Measurements from ENCODE around the gene PTBP3.

PTBP3 gene

DNA sequence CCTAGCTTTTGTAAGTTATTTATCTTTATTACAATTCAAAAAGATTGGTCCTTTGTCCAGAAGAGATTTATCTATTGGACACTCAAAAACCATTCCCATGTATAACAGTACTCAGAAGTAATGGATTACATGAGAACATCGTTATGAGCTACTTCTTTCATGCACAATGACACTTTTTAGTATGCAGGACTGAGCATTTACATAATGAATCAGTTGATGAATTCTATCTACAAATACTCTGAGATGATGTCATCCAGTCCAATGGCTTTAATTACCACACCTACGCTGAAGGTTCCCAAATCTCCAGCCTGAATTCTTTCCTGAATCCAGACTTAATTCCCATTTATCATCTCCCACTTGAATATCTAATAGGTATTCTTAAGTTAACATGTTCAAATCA, 75.3 kb downstream of the PTBP3 start:
- Histone ChIP-seq H3K9ac (ENCODE audit: low read depth, low read length) (no peak overlapping the region), H3K4me1 (ENCODE audit: insufficient read depth, low read length) (no peaks in the 10 kb centered on the region), H3K36me3 (ENCODE audit: insufficient read depth, low read length) (peaks cover 2% of the 10 kb centered on the region; the same call in 1 of the 2 replicates), H3K9me3 (ENCODE audit: control insufficient read depth, insufficient read depth, low read length) (no peaks in the 10 kb centered on the region)

DNA sequence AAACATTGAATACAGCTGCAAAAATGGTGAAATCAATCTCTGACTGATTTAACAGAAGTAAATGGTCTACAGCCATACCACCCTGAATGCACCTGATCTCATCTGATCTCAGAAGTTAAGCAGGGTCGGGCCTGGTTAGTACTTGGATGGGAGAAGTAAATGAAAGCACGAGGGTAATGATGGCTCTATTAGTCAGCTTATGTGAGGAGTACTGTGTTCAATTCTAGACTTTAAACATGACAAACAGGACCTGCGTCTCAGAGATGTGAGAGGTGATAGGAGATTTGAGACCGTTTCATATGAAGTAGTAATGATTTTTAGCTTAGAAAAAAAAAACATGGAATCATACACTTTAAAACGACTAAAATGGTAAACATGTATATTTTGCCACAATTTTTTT, 81.2 kb downstream of the PTBP3 start:
- no peaks in the 10 kb centered on the region for H3K9me3 ChIP-seq (ENCODE audit: control insufficient read depth, insufficient read depth, low read length)
- no peak overlapping the region for H3K9ac ChIP-seq (ENCODE audit: low read depth, low read length)
- H3K4me1 ChIP-seq (ENCODE audit: insufficient read depth, low read length): no peaks in the 10 kb centered on the region
- peaks cover 4% of the 10 kb centered on the region; the same call in 1 of the 2 replicates for H3K36me3 ChIP-seq (ENCODE audit: insufficient read depth, low read length)

DNA sequence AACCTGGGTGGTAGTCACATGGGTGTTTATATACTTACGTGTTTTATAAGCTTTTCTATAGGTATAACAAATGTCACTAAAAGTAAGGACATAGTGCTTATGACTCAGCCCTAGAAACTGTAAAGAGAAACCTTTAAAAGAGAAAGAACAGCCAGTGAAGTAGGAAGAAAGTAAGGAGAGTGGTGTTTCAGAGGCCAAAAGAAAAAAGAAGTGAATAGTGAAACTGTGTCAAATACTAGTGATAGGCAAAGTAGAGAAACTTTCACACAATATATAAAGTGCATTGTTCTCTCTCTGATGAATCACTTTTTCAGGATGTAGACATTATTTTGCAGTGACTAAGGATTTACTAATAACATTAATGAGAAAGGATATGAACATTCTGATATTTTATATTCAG, 84.1 kb downstream of the PTBP3 start:
- Histone ChIP-seq H3K9me3 (ENCODE audit: control insufficient read depth, insufficient read depth, low read length) (no peaks in the 10 kb centered on the region), H3K9ac (ENCODE audit: low read depth, low read length) (no peak overlapping the region), H3K4me1 (ENCODE audit: insufficient read depth, low read length) (no peaks in the 10 kb centered on the region), H3K36me3 (ENCODE audit: insufficient read depth, low read length) (peaks cover 4% of the 10 kb centered on the region; the same call in 1 of the 2 replicates)

DNA sequence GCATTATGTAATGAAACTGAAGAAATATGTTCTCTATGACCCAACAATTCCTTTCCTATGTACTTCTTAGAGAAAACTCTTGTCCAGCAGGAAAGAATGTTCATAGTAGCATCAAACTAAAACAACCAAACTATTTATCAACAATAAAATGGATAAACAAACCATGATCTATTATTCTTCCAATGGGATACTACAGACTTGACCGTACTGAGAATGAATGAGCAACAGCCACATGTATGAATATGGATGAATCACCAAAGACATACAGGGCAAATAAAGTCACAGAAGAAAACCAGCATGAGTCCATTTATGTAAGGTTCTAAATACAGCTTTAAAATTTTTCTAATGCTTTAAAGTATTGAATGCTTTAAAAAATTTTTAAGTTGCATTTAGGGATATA, 84.7 kb downstream of the PTBP3 start:
- Histone ChIP-seq H3K36me3 (ENCODE audit: insufficient read depth, low read length) (peaks cover 4% of the 10 kb centered on the region; the same call in 1 of the 2 replicates), H3K9ac (ENCODE audit: low read depth, low read length) (no peak overlapping the region), H3K9me3 (ENCODE audit: control insufficient read depth, insufficient read depth, low read length) (no peaks in the 10 kb centered on the region), H3K4me1 (ENCODE audit: insufficient read depth, low read length) (no peaks in the 10 kb centered on the region)

DNA sequence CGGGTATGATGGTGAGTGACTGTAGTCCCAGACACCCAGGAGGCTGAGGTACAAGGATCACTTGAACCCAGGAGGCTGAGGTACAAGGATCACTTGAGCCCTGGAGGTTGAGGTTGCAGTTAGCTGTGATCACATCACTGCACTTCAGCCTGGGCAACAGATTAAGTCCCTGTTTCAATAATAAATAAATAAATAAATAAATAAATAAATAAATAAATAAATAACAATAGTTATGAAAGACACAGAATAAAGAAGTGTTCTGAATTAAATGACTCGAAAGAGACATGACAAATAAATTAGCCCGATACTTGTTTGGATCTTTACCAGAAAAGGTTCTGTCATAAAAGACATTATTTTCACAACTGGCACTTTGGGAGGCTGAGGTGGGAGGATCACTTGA, 86.3 kb downstream of the PTBP3 start:
- no peaks in the 10 kb centered on the region for H3K36me3 ChIP-seq (ENCODE audit: insufficient read depth, low read length)
- no peaks in the 10 kb centered on the region for H3K4me1 ChIP-seq (ENCODE audit: insufficient read depth, low read length)
- H3K9ac ChIP-seq (ENCODE audit: low read depth, low read length): no peak overlapping the region
- H3K9me3 ChIP-seq (ENCODE audit: control insufficient read depth, insufficient read depth, low read length): no peaks in the 10 kb centered on the region

DNA sequence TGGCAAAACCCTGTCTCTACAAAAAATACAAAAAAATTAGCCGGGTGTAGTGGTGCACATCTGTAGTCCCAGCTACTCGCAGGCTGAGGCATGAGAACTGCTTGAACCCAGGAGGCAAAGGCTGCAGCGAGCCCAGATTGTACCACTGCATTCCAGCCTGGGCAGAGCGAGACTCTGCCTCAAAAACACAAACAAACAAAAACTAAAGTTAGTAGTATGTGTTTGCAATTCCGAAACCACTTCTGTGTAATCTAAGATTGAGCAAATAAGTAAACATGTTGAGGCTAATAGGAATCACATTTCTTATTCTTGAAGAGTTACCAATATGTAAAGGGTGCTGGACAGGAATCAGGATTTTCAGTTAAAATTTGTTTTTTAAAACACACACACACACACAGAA, 88.3 kb downstream of the PTBP3 start:
- Histone ChIP-seq H3K36me3 (ENCODE audit: insufficient read depth, low read length) (no peaks in the 10 kb centered on the region), H3K9me3 (ENCODE audit: control insufficient read depth, insufficient read depth, low read length) (no peaks in the 10 kb centered on the region), H3K9ac (ENCODE audit: low read depth, low read length) (no peak overlapping the region), H3K4me1 (ENCODE audit: insufficient read depth, low read length) (no peaks in the 10 kb centered on the region)

DNA sequence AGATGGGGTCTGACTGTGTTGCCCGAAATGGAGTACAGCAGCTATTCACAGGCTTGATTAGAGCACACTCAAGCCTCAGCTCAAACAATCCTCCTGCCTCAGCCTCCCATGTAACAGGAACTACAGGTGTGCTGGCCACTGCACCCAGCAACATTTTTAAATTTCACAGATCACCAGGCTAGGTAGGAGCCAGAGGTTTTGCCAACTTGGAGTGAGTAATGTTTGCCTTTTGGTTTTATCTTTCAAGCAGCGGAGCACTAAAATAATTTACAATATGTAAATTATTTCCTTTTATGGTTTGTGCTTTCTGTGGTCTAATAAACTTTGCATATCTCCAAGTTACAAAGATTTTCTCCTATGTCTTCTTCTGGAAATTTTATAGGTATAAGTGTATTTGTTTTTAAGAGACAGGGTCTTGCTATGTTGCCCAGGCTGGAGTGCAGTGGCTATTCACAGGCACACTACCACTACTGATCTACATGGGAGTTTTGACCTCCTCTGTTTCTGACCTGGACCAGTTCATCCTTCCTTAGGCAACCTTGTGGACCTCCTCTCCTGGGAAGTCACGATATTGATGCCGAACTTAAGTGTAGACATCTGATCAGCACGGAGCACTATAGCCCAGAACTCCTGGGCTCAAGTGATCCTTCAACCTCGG, 91.1 kb downstream of the PTBP3 start:
- Histone ChIP-seq H3K4me1 (ENCODE audit: insufficient read depth, low read length) (0 out of 2 replicates have a peak, but pooled peaks cover 3% of the 10 kb centered on the region), H3K9ac (ENCODE audit: low read depth, low read length) (no peak overlapping the region), H3K9me3 (ENCODE audit: control insufficient read depth, insufficient read depth, low read length) (no peaks in the 10 kb centered on the region), H3K36me3 (ENCODE audit: insufficient read depth, low read length) (no peaks in the 10 kb centered on the region)

DNA sequence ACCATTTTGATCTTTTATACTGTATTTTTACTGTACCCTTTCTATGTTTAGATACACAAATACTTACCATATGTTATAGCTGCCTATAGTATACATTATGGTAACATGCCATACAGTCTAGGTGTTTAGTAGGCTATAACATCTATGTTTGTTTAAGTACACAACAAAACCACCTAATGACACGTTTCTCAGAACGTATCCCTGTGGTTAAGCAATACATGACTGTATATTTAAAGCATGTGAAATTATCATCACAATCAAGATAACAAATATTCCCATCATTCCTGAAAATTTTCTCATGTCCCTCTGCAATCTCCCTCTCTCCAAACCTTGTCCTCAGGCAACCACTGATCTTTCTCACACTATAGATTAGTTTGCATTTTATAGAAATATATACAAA, 91.9 kb downstream of the PTBP3 start:
- H3K9ac ChIP-seq (ENCODE audit: low read depth, low read length): no peak overlapping the region
- H3K9me3 ChIP-seq (ENCODE audit: control insufficient read depth, insufficient read depth, low read length): no peaks in the 10 kb centered on the region
- 0 out of 2 replicates have a peak, but pooled peaks cover 3% of the 10 kb centered on the region for H3K4me1 ChIP-seq (ENCODE audit: insufficient read depth, low read length)
- no peaks in the 10 kb centered on the region for H3K36me3 ChIP-seq (ENCODE audit: insufficient read depth, low read length)

DNA sequence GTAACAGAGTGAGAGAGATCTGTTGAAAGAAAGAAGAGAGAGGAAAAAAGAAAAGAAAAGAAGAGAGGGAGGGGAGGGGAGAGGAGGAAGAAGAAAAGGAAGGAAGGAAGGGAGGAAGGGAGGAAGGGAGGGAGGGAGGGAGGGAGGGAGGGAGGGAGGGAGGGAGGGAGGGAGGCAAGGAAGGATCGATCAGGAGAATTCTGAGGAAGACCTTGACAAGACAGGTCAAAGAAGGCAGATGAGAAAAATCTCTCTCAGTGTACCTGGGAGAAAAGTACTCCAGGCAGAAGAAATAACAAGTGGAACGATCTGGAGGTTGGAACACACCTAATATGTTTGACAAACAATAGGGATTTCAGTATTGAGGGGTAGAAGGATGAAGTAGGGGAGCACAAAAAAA, 93.7 kb downstream of the PTBP3 start:
- Histone ChIP-seq H3K9ac (ENCODE audit: low read depth, low read length) (no peak overlapping the region), H3K9me3 (ENCODE audit: control insufficient read depth, insufficient read depth, low read length) (no peaks in the 10 kb centered on the region), H3K36me3 (ENCODE audit: insufficient read depth, low read length) (no peaks in the 10 kb centered on the region), H3K4me1 (ENCODE audit: insufficient read depth, low read length) (0 out of 2 replicates have a peak, but pooled peaks cover 3% of the 10 kb centered on the region)

DNA sequence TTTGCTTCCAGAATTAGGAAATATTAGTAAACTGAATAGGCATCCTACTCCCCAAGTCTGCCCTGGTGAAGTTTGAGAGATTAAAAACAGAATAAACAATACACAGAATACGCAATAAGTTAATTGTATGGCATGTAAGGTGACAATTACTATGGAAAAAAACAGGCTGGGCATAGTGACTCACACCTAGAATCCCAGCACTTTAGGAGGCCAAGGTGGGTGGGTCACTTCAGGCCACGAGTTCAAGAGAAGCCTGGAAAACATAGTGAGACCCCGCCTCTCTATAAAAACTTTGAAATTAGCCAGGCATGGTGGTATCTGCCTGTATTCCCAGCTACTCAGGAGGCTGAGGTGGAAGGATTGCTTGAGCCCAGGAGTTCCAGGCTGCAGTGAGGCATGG, 94.1 kb downstream of the PTBP3 start:
- Histone ChIP-seq H3K36me3 (ENCODE audit: insufficient read depth, low read length) (no peaks in the 10 kb centered on the region), H3K9me3 (ENCODE audit: control insufficient read depth, insufficient read depth, low read length) (no peaks in the 10 kb centered on the region), H3K9ac (ENCODE audit: low read depth, low read length) (no peak overlapping the region), H3K4me1 (ENCODE audit: insufficient read depth, low read length) (0 out of 2 replicates have a peak, but pooled peaks cover 3% of the 10 kb centered on the region)

DNA sequence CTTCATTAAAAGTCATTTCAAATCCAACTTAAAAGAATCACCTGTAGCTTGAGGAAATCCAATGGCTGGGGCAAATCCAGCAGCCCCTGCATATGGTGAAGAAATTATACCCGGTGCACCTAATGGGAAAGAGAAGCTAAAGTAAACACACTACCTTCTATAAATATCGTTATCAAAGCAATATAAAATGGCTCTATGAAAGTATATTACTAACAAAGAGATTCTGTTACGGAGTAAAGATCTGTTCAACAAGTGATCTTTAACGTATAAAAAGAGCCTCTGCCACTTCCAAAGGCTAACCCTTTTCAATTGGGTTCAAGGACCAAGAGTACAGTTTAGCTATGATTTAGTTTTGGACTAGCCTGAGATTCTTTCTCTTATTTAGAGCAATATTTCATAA, 98.6 kb downstream of the PTBP3 start:
- H3K9me3 ChIP-seq (ENCODE audit: control insufficient read depth, insufficient read depth, low read length): no peaks in the 10 kb centered on the region; the same call in 1 of the 2 replicates
- no peak overlapping the region for H3K9ac ChIP-seq (ENCODE audit: low read depth, low read length)
- H3K4me1 ChIP-seq (ENCODE audit: insufficient read depth, low read length): 0 out of 2 replicates have a peak, but pooled peaks cover under 1% of the 10 kb centered on the region
- H3K36me3 ChIP-seq (ENCODE audit: insufficient read depth, low read length): no peaks in the 10 kb centered on the region

DNA sequence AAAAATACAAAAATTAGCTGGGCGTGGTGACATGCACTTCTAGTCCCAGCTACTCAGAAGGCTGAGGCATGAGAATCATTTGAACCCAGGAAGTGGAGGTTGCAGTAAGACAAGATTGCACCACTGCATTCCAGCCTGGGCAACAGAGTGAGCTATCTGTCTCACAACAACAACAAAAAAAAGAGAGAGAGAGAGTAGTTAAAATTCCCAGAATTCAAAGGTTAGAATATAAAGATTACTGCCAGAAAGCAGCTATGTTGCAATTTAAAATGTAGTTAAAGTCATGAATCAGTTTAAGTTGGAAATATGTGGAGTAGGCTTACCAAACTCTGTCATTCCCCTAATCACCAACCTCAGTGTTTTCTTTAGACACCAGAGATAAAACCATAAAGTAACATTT, 99.7 kb downstream of the PTBP3 start:
- no peaks in the 10 kb centered on the region for H3K36me3 ChIP-seq (ENCODE audit: insufficient read depth, low read length)
- no peaks in the 10 kb centered on the region; the same call in 1 of the 2 replicates for H3K9me3 ChIP-seq (ENCODE audit: control insufficient read depth, insufficient read depth, low read length)
- no peak overlapping the region for H3K9ac ChIP-seq (ENCODE audit: low read depth, low read length)
- H3K4me1 ChIP-seq (ENCODE audit: insufficient read depth, low read length): no peaks in the 10 kb centered on the region

DNA sequence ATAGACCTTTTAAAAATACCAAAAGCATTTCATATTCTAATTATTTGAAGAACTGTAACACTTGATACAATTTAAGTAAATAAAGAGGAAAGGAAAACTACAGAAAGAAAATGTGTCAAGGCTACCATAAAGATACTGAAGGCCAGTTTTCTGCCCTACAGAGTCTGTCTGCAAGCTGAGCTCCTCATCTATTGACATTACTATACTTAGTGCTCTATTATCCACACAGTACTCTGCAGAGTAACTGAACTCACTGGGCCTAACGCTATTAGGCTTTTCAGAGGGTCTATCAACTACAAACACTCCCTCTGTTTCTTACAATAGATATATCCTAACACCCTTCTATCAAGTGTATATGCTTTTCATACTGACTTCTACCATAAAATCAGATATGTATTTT, 101.2 kb downstream of the PTBP3 start:
- no peaks in the 10 kb centered on the region; the same call in 1 of the 2 replicates for H3K9me3 ChIP-seq (ENCODE audit: control insufficient read depth, insufficient read depth, low read length)
- no peaks in the 10 kb centered on the region for H3K4me1 ChIP-seq (ENCODE audit: insufficient read depth, low read length)
- H3K36me3 ChIP-seq (ENCODE audit: insufficient read depth, low read length): no peaks in the 10 kb centered on the region; the same call in 1 of the 2 replicates
- H3K9ac ChIP-seq (ENCODE audit: low read depth, low read length): no peak overlapping the region

DNA sequence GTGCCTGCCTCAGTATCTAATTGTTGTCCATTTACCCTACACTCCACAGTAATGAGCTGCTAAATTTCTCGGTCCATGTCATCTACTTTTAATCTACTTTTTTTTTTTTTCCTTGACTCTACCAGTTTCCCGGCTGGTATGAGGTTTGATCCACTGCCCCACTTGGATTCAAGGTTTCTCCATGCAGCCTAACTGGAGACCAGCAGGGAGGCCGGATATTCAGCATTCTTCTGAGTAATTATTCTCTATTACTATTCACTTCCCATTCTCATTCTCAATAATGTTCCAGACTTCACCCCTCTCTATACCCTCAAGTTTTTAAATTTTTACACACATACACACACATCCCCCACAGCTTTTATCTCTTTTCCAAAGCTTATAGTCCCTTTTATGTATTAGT, 107.3 kb downstream of the PTBP3 start:
- no peak overlapping the region for H3K9ac ChIP-seq (ENCODE audit: low read depth, low read length)
- H3K4me1 ChIP-seq (ENCODE audit: insufficient read depth, low read length): no peaks in the 10 kb centered on the region
- H3K9me3 ChIP-seq (ENCODE audit: control insufficient read depth, insufficient read depth, low read length): no peaks in the 10 kb centered on the region; the same call in 1 of the 2 replicates
- H3K36me3 ChIP-seq (ENCODE audit: insufficient read depth, low read length): peaks cover 7% of the 10 kb centered on the region

DNA sequence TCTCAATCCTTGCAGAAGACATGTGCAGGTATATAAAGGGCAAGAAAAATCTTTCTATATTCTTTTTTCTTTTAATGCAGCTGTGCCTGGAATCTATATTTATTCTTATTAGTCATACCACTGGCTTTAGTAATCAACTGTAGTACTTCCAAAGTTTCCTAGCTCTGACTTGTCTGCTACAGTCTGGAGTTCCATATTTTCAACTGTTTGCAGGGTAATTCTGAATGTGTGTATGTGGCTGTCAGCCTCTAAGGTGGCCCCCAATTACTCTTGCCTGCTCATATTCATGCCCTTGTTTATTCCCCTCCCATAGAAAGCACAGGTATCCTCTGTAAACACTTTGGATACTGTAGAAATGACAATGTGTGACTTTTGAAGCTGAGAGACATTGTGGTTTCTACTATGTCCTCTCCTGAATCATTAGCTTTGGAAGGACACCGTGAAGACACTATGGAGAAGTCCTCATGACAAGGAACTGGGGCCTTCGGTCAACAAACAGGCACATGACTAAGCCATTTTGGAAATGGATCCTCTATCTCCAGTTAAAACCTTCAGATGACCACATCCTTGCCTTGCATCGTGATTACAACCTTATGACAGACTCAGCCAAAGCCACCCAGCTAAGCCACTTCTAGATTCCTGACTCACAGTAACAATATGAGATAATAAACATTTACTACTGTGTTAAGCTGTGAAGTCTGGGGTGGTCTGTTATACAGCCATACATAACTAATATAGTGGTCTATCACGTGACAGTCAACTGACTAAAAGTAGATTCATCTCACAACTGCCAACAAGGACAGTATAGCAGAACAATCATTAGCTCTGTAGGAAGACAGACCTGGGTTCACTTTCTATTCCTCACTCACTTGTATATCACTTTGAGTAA, 108.8 kb downstream of the PTBP3 start:
- Histone ChIP-seq H3K36me3 (ENCODE audit: insufficient read depth, low read length) (peaks cover 7% of the 10 kb centered on the region), H3K9me3 (ENCODE audit: control insufficient read depth, insufficient read depth, low read length) (no peaks in the 10 kb centered on the region), H3K4me1 (ENCODE audit: insufficient read depth, low read length) (no peaks in the 10 kb centered on the region), H3K9ac (ENCODE audit: low read depth, low read length) (no peak overlapping the region)

All from ES-I3 (cell line).